ENCODE data around the gene TGFB1. TPM values are rescaled to one million over a fixed set of nuclear protein-coding genes. Genes with fewer than 3 reads are reported as not detected.

TGFB1 gene
- total RNA-seq, 1 experiment from 2014 or later: 10.4 TPM

GRCh38 chr19:41367848-41368301, 14.2 kb upstream of the TGFB1 start (continued):
- no peak for TF ChIP-seq ZNF425 (CRISPR knock-in tag; conservative IDR thresholded peaks at IDR 0.05)
- no peak for TF ChIP-seq OVOL2 (CRISPR knock-in tag; IDR thresholded peaks at IDR 0.05; ENCODE audit: borderline replicate concordance)
- no peak for TF ChIP-seq SMAD3 (CRISPR knock-in tag; IDR thresholded peaks at IDR 0.05; ENCODE audit: borderline replicate concordance)
- no peak for TF ChIP-seq ARID4B (CRISPR knock-in tag; IDR thresholded peaks at IDR 0.05; ENCODE audit: borderline replicate concordance)
- TF ChIP-seq STAT6 (CRISPR knock-in tag; conservative IDR thresholded peaks at IDR 0.05; ENCODE audit: low read depth): no peak
- no peak for TF ChIP-seq IRF1 (CRISPR knock-in tag; IDR thresholded peaks at IDR 0.05)
- no peak for TF ChIP-seq FOXJ3 (CRISPR knock-in tag; IDR thresholded peaks at IDR 0.05; ENCODE audit: borderline replicate concordance)
- TF ChIP-seq TCF7 (CRISPR knock-in tag; IDR thresholded peaks at IDR 0.05; ENCODE audit: low read depth): no peak
- TF ChIP-seq ZSCAN18 (CRISPR knock-in tag; IDR thresholded peaks at IDR 0.05): no peak
- TF ChIP-seq MAX (CRISPR knock-in tag; IDR thresholded peaks at IDR 0.05): no peak
- no peak for TF ChIP-seq GTF2I (CRISPR knock-in tag; conservative IDR thresholded peaks at IDR 0.05)
- no peak for TF ChIP-seq ELF4 (CRISPR knock-in tag; IDR thresholded peaks at IDR 0.05; ENCODE audit: low read depth)

GRCh38 chr19:41366089-41366488, 12.4 kb upstream of the TGFB1 start:
- H3K4me1 Mint-ChIP-seq: peaks cover 6% of the 10 kb centered on the region; the same call in 1 of the 2 replicates
- POLR2A ChIA-PET: interaction anchor here (0.7 kb wide), 1 partner anchor 73 kb away, joined by 3 read pairs; no protein-coding TSS in a partner anchor
- TF ChIP-seq CREM (CRISPR knock-in tag; IDR thresholded peaks at IDR 0.05): no peak
- TF ChIP-seq CTCF (IDR thresholded peaks at IDR 0.05): 0 out of 2 replicates have a peak, but pooled peaks have one; percentile 7
- H3K27me3 Mint-ChIP-seq (ENCODE audit: low read depth): no peaks in the 10 kb centered on the region
- H3K27ac Mint-ChIP-seq: peak overlapping the region; percentile 72
- H3K9me3 Mint-ChIP-seq: no peaks in the 10 kb centered on the region
- no peaks in the 10 kb centered on the region for H3K36me3 Mint-ChIP-seq
- no peak for ATAC-seq
- CTCF ChIA-PET: interaction anchor here (0.5 to 4.4 kb wide), 19 partner anchors 8 to 1834 kb away, joined by 3 to 103 read pairs (median 5); partner anchors contain the start of genes B3GNT8, DMAC2, TGFB1 and TMEM91
- DNase-seq (ENCODE audit: low spot score): no peak
- no peak overlapping the region; the same call in 1 of the 2 replicates for H3K4me3 Mint-ChIP-seq
